Esophagus squamous epithelium (tissue), 4 donors: ENCODE data around the gene NTF4.

Source experiments
- CTCF ChIP-seq, 6 experiments: fragments of 450-650 bp in 4 of 6; fragments of 200-600 bp in 2 of 6; sonication (generic) in 2 of 6; IDR thresholded peaks; one replicate each; pipeline ENCODE4 v1.5.1; 2016 to 2019; ENCODE audit warnings: antibody characterized with exemption in 6 of 6, mild to moderate bottlenecking in 4 of 6, moderate library complexity in 4 of 6
- POLR2A ChIP-seq, 4 donors: fragments of 450-650 bp; IDR thresholded peaks; one replicate each; pipeline ENCODE4 v1.6.1; 2017; ENCODE audit warnings: antibody characterized with exemption in 4 of 4, mild to moderate bottlenecking in 4 of 4, moderate library complexity in 3 of 4

- TF ChIP-seq CTCF (IDR thresholded peaks at IDR 0.05), result no peak
- no peak for TF ChIP-seq POLR2A (IDR thresholded peaks at IDR 0.05)
Observed at GRCh38 chr19:49092686-49093085, 28.1 kb upstream of the NTF4 start.
